Effector memory CD4-positive, alpha-beta T cell (primary cell): ENCODE measurements around the gene PTPRN2.

Experiments
- DNase-seq, 3 donors: peaks; one replicate each; pipeline ENCODE4 v3.0.0-alpha.2; 2020
- H3K27ac ChIP-seq: 2 replicates; pipeline ENCODE4 v1.7.0; 2013; ENCODE audit warnings: mild to moderate bottlenecking, low read length, moderate library complexity; ENCODE audit not compliant: insufficient read depth, poor library complexity, severe bottlenecking
- H3K27me3 ChIP-seq: replicated peaks from 2 replicates; pipeline ENCODE4 v1.7.0; 2013; ENCODE audit warnings: mild to moderate bottlenecking, low read length; ENCODE audit not compliant: insufficient read depth, control insufficient read depth, poor library complexity, severe bottlenecking
- H3K36me3 ChIP-seq: 2 replicates; pipeline ENCODE4 v1.7.0; 2013; ENCODE audit warnings: mild to moderate bottlenecking, low read length, moderate library complexity; ENCODE audit not compliant: control insufficient read depth, insufficient read depth
- H3K4me1 ChIP-seq: 2 replicates; pipeline ENCODE4 v1.7.0; 2013; ENCODE audit warnings: low read length, mild to moderate bottlenecking; ENCODE audit not compliant: control insufficient read depth, insufficient read depth, poor library complexity, severe bottlenecking
- H3K4me3 ChIP-seq: 2 replicates; pipeline ENCODE4 v1.7.0; 2013; ENCODE audit warnings: low read length, low read depth, mild to moderate bottlenecking; ENCODE audit not compliant: insufficient read depth, poor library complexity, severe bottlenecking
- H3K9me3 ChIP-seq: 2 replicates; pipeline ENCODE4 v1.7.0; 2013; ENCODE audit warnings: mild to moderate bottlenecking, low read length, moderate library complexity; ENCODE audit not compliant: control insufficient read depth

The PTPRN2 gene

DNA sequence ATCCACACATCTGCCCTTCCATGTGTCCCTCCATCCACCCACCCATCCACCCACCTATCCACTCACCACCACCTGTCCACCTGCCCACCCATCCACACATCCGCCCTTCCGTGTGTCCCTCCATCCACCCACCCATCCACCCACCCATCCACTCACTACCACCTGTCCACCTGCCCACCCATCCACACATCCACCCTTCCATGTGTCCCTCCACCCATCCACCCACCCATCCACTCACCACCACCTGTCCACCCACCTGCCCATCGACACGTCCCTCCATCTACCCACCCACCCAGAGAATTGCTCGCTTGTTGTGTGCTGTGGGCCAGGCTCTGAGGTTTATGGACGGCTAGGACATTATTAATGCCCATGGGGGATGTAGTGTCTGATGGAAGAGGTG is 750.6 kb downstream of the PTPRN2 start:
- H3K27ac ChIP-seq, result no peak overlapping the region
- H3K27me3 ChIP-seq, result no peaks in the 10 kb centered on the region
- no peak overlapping the region for H3K4me3 ChIP-seq
- no peak for DNase-seq
- no peaks in the 10 kb centered on the region for H3K9me3 ChIP-seq
- no peaks in the 10 kb centered on the region for H3K36me3 ChIP-seq
- H3K4me1 ChIP-seq, result no peaks in the 10 kb centered on the region

DNA sequence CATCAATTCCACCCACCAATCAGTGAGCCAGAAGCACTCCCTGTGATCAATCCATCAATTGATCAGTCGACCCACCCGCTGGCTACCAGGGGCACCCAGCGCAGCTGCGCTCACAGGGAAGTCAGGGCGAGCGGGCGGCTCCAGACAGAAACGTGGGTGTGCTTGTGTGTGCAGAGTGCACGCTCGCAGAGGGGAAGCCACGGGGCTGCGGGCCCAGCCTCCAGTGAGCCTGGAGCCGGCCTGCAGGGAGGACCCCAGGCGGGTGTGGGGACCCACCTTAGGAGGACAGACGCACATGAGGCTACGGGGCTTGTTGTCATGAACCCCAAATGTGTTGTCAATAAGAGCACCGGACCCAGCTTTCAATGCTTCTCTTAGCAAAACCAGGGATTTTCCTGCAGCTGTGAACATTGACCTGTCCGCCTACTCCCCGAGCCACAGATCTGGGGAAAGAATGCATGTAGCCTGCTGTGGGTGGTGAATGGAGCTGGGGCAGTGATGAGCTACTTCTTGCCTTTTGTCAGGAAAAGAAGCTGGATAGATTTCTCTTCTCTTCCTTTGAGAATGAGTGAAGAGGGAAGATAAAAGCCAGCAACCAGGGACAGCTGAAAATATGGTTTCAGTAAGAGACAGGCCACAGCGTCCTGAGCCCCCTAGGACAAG is 753.0 kb downstream of the PTPRN2 start:
- H3K36me3 ChIP-seq, result no peaks in the 10 kb centered on the region
- no peak overlapping the region for H3K4me3 ChIP-seq
- H3K9me3 ChIP-seq, result no peaks in the 10 kb centered on the region
- no peaks in the 10 kb centered on the region for H3K27me3 ChIP-seq
- H3K4me1 ChIP-seq, result no peaks in the 10 kb centered on the region
- no peak overlapping the region for H3K27ac ChIP-seq
- no peak for DNase-seq

DNA sequence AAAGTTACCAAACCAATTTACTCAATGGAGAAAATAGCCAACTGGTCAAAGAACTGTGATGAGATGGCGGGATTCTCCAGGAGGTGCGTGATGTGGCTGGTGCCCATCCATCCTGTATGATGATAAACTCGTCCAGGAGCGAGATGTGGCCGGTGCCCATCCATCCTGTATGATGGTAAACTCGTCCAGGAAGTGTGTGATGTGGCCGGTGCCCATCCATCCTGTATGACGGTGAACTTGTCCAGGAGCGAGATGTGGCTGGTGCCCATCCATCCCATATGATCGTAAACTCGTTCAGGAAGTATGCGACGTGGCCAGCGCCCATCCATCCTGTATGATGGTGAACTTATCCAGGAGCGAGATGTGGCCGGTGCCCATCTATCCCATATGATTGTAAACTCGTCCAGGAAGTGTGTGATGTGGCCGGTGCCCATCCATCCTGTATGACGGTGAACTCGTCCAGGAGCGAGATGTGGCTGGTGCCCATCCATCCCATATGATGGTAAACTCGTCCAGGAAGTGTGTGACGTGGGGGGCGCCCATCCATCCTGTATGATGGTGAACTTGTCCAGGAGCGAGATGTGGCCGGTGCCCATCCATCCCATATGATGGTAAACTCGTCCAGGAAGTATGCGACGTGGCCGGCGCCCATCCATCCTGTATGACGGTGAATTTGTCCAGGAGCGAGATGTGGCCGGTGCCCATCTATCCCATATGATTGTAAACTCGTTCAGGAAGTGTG is 754.6 kb downstream of the PTPRN2 start:
- Histone ChIP-seq H3K27ac (no peak overlapping the region), H3K9me3 (no peaks in the 10 kb centered on the region), H3K27me3 (no peaks in the 10 kb centered on the region), H3K4me3 (no peak overlapping the region), H3K4me1 (no peaks in the 10 kb centered on the region), H3K36me3 (no peaks in the 10 kb centered on the region)
- no peak for DNase-seq

DNA sequence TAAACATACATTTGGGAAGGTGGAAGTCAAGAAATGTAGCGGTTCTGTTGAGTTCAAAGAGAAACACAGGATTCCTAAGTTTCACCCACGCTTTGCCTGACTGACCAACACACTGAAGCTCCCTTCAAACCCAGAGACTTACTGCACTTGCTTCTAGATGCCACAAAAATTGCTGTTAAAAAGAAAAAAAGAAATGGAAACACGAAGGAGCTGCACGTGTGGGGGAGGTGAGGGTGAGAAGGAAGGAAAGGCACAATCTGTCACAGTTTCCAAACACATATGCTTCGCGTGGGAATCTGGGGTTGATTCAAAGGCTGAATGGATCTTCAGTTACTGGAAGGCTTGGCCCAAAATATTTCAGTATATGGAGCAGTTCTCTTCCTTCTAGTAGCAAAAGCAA is 755.2 kb downstream of the PTPRN2 start:
- H3K9me3 ChIP-seq, result no peaks in the 10 kb centered on the region
- DNase-seq, result no peak

DNA sequence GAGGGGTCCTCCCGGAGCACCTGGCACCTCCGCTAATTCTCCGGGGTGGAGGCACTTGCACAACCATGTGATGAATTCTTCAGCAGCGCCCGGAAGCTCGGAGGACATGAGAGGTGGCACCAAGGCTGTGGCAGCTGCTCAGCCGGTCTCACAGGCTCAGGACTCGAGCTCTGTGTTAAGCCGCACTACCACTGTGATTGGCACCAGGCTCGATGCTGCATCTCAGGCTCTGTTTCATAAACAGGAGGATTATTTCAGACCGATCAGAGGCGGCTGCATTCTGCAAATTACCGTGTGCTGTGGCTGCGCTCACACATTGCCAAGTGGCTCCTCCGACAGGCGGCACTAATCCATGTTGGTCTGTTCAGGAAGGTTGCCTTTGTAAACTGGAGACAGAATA is 755.6 kb downstream of the PTPRN2 start:
- H3K9me3 ChIP-seq, result no peaks in the 10 kb centered on the region
- DNase-seq, result no peak
- no peaks in the 10 kb centered on the region for H3K36me3 ChIP-seq
- H3K27me3 ChIP-seq, result no peaks in the 10 kb centered on the region
- no peak overlapping the region for H3K4me3 ChIP-seq
- H3K27ac ChIP-seq, result no peak overlapping the region
- no peaks in the 10 kb centered on the region for H3K4me1 ChIP-seq

More for the DNA sequence above, 755.2 kb downstream of the PTPRN2 start:
- no peaks in the 10 kb centered on the region for H3K36me3 ChIP-seq
- no peaks in the 10 kb centered on the region for H3K4me1 ChIP-seq
- no peak overlapping the region for H3K27ac ChIP-seq
- H3K27me3 ChIP-seq, result no peaks in the 10 kb centered on the region
- H3K4me3 ChIP-seq, result no peak overlapping the region

- Histone ChIP-seq H3K27ac (no peak overlapping the region), H3K4me3 (no peak overlapping the region), H3K36me3 (no peaks in the 10 kb centered on the region), H3K27me3 (no peaks in the 10 kb centered on the region), H3K4me1 (no peaks in the 10 kb centered on the region), H3K9me3 (no peaks in the 10 kb centered on the region)
- no peak for DNase-seq
Observed at GRCh38 chr7:157831143-157831905, 756.3 kb downstream of the PTPRN2 start.

DNA sequence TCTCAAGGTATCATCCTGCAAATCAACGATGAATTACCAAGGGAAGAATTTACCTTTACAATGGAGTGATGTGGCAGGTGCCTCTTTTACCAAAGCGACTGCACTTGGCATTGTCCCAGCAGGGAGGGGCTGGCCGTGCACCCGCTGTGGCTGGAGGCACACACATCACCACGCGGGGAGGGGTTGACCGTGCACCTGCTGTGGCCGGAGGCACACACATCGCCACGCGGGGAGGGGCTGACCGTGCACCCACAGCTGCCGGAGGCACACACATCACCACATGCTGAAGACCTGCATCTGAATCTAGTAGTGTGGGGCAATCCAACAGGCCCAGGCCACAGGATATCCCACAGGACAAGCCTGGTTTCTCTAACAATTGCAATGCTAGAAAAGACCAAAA is 757.3 kb downstream of the PTPRN2 start:
- Histone ChIP-seq H3K4me1 (no peaks in the 10 kb centered on the region), H3K9me3 (no peaks in the 10 kb centered on the region)

DNA sequence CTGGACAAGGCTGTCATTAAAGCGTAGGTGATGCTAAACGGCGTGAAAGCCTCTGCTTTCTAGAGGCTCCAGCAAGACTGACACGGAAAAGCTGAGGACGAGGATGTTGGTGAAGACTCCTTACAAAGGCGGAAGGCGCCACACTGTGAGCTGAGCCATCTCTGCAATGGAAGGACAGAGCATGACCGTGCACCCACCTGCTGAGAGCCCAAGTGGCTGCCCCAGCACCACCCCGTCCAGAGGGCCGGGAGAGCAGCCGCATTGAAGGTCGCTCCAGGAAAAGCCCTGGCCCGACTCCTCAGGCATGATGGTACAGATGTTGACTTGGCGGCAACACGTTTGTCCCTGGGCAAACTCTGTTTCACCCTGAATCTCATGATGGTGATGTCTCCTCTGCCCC is 758.1 kb downstream of the PTPRN2 start:
- Histone ChIP-seq H3K4me1 (no peaks in the 10 kb centered on the region), H3K9me3 (no peaks in the 10 kb centered on the region), H3K27me3 (no peaks in the 10 kb centered on the region), H3K36me3 (no peaks in the 10 kb centered on the region), H3K4me3 (no peak overlapping the region), H3K27ac (no peak overlapping the region)
- DNase-seq, result no peak

More for the DNA sequence above, 757.3 kb downstream of the PTPRN2 start:
- no peak overlapping the region for H3K4me3 ChIP-seq
- H3K36me3 ChIP-seq, result no peaks in the 10 kb centered on the region
- H3K27ac ChIP-seq, result no peak overlapping the region
- H3K27me3 ChIP-seq, result no peaks in the 10 kb centered on the region
- DNase-seq, result no peak

- Histone ChIP-seq H3K27ac (no peak overlapping the region), H3K9me3 (no peaks in the 10 kb centered on the region), H3K27me3 (no peaks in the 10 kb centered on the region), H3K4me1 (no peaks in the 10 kb centered on the region), H3K4me3 (no peak overlapping the region), H3K36me3 (no peaks in the 10 kb centered on the region)
- no peak for DNase-seq
Observed at GRCh38 chr7:157828881-157829280, 758.7 kb downstream of the PTPRN2 start.

DNA sequence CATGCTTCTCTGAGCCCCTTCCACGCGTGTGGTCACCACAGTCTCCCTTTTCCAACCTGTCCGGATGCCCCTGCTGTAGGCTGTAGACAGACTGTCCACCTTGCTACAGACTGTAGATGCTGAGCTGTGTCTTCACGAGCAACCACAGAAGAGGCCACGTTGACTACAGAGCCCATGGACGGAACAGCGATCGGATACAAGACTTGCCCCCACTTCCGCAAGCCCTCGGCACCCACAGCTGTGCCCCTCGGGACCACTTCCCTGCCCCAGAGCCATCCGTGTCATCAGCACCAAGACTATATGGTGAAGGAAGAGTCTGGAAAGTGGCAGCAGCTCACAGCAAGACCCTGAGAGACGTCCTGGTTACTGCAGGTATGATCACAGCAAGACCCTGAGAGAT is 759.4 kb downstream of the PTPRN2 start:
- Histone ChIP-seq H3K36me3 (no peaks in the 10 kb centered on the region), H3K4me1 (no peaks in the 10 kb centered on the region), H3K9me3 (no peaks in the 10 kb centered on the region), H3K4me3 (no peak overlapping the region), H3K27ac (no peak overlapping the region), H3K27me3 (no peaks in the 10 kb centered on the region)
- no peak for DNase-seq
